H9 (cell line): ENCODE results near the gene LYVE1. TPM values are rescaled to one million over a fixed set of nuclear protein-coding genes. Genes with fewer than 3 reads are reported as not detected.

ENCODE experiments used
- DNase-seq: peaks from one replicate; pipeline ENCODE4 v3.0.0-alpha.2; 2017
- H2AFZ ChIP-seq: one replicate; pipeline ENCODE4 v1.6.1; 2013; ENCODE audit warnings: mild to moderate bottlenecking, low read length, control low read depth, moderate library complexity
- H2AK5ac ChIP-seq: 2 replicates; pipeline ENCODE4 v1.6.1; 2013; ENCODE audit warnings: low read length, control low read depth, mixed read lengths; ENCODE audit not compliant: insufficient read length
- H2BK120ac ChIP-seq: one replicate; pipeline ENCODE4 v1.6.1; 2013; ENCODE audit warnings: low read depth, mild to moderate bottlenecking, low read length, control low read depth, inconsistent platforms; ENCODE audit not compliant: poor library complexity, severe bottlenecking
- H2BK12ac ChIP-seq: 2 replicates; pipeline ENCODE4 v1.6.1; 2013; ENCODE audit warnings: low read length, control low read depth, mixed read lengths, low read depth; ENCODE audit not compliant: insufficient read length
- H2BK15ac ChIP-seq: 2 replicates; pipeline ENCODE4 v1.6.1; 2013; ENCODE audit warnings: low read depth, low read length, control low read depth
- H2BK20ac ChIP-seq: one replicate; pipeline ENCODE4 v1.6.1; 2013; ENCODE audit warnings: low read depth, mild to moderate bottlenecking, low read length, control low read depth, inconsistent platforms; ENCODE audit not compliant: poor library complexity, severe bottlenecking
- H2BK5ac ChIP-seq: 2 replicates; pipeline ENCODE4 v1.6.1; 2013; ENCODE audit warnings: low read length, control low read depth, mixed read lengths; ENCODE audit not compliant: insufficient read length
- H3K14ac ChIP-seq: 2 replicates; pipeline ENCODE4 v1.6.1; 2013; ENCODE audit warnings: low read length, control low read depth; ENCODE audit not compliant: insufficient read depth
- H3K18ac ChIP-seq: 2 replicates; pipeline ENCODE4 v1.6.1; 2013; ENCODE audit warnings: low read depth, mild to moderate bottlenecking, mixed read lengths, low read length, control low read depth; ENCODE audit not compliant: insufficient read length
- H3K23ac ChIP-seq: 2 replicates; pipeline ENCODE4 v1.6.1; 2013; ENCODE audit warnings: low read length, control low read depth, mixed read lengths, low read depth; ENCODE audit not compliant: insufficient read length
- H3K23me2 ChIP-seq: 2 replicates; pipeline ENCODE4 v1.6.1; 2013; ENCODE audit warnings: low read depth, mild to moderate bottlenecking, mixed read lengths, low read length, control low read depth; ENCODE audit not compliant: insufficient read length, poor library complexity, severe bottlenecking
- H3K27ac ChIP-seq: 2 replicates; pipeline ENCODE4 v1.5.1; 2013; ENCODE audit warnings: low read length, control low read depth, mixed read lengths, low read depth; ENCODE audit not compliant: insufficient read length
- H3K27me3 ChIP-seq: 2 replicates; pipeline ENCODE4 v1.6.1; 2013; ENCODE audit warnings: low read length, control low read depth, inconsistent platforms; ENCODE audit not compliant: insufficient read depth
- H3K4ac ChIP-seq: 2 replicates; pipeline ENCODE4 v1.6.1; 2013; ENCODE audit warnings: low read depth, mild to moderate bottlenecking, control low read depth, inconsistent platforms, low read length, moderate library complexity
- H3K4me1 ChIP-seq: 2 replicates; pipeline ENCODE4 v1.6.1; 2013; ENCODE audit warnings: low read length, control low read depth, inconsistent platforms; ENCODE audit not compliant: insufficient read depth
- H3K4me2 ChIP-seq: 2 replicates; pipeline ENCODE4 v1.6.1; 2013; ENCODE audit warnings: low read length, control low read depth, mixed read lengths; ENCODE audit not compliant: insufficient read length, insufficient read depth
- H3K56ac ChIP-seq: 2 replicates; pipeline ENCODE4 v1.6.1; 2013; ENCODE audit warnings: low read depth, mild to moderate bottlenecking, mixed read lengths, low read length, control low read depth; ENCODE audit not compliant: insufficient read length
- H3K79me1 ChIP-seq: 2 replicates; pipeline ENCODE4 v1.6.1; 2013; ENCODE audit warnings: low read depth, mild to moderate bottlenecking, moderate library complexity, low read length, control low read depth, inconsistent platforms; ENCODE audit not compliant: insufficient read depth, poor library complexity, severe bottlenecking
- H3K79me2 ChIP-seq: 2 replicates; pipeline ENCODE4 v1.6.1; 2013; ENCODE audit warnings: low read length, control low read depth, inconsistent platforms; ENCODE audit not compliant: insufficient read depth
- H3K9ac ChIP-seq: 2 replicates; pipeline ENCODE4 v1.6.1; 2013; ENCODE audit warnings: low read length, control low read depth, mixed read lengths; ENCODE audit not compliant: insufficient read length; ENCODE audit errors: extremely low read depth
- H3K9me3 ChIP-seq: one replicate; pipeline ENCODE4 v1.6.1; 2013; ENCODE audit warnings: low read depth, low read length, inconsistent platforms; ENCODE audit not compliant: control insufficient read depth
- H3T11ph ChIP-seq: one replicate; pipeline ENCODE4 v1.6.1; 2013; ENCODE audit warnings: mild to moderate bottlenecking, low read length, control low read depth, inconsistent platforms
- H4K20me1 ChIP-seq: one replicate; pipeline ENCODE4 v1.6.1; 2013; ENCODE audit not compliant: control insufficient read depth, insufficient read length, insufficient read depth
- H4K5ac ChIP-seq: 2 replicates; pipeline ENCODE4 v1.6.1; 2013; ENCODE audit warnings: low read depth, mild to moderate bottlenecking, mixed read lengths, low read length, control low read depth; ENCODE audit not compliant: insufficient read length
- H4K8ac ChIP-seq: replicated peaks from 2 replicates; pipeline ENCODE4 v1.6.1; 2013; ENCODE audit warnings: low read length, control low read depth, mixed read lengths, low read depth; ENCODE audit not compliant: insufficient read length
- H4K91ac ChIP-seq: 2 replicates; pipeline ENCODE4 v1.6.1; 2013; ENCODE audit warnings: low read depth, mild to moderate bottlenecking, moderate library complexity, mixed read lengths, low read length, control low read depth; ENCODE audit not compliant: insufficient read length
- H3K27ac Mint-ChIP-seq, 3 experiments: 2 replicates in 2 of 3; 3 replicates in 1 of 3; pipeline ENCODE4 v1.8.0; 2020 to 2021; ENCODE audit warnings: mixed read lengths in 3 of 3, mild to moderate bottlenecking in 1 of 3, moderate library complexity in 1 of 3
- H3K27me3 Mint-ChIP-seq: 2 replicates; pipeline ENCODE4 v1.8.0; 2021; ENCODE audit warnings: low read depth, mild to moderate bottlenecking, moderate library complexity, mixed read lengths
- H3K36me3 Mint-ChIP-seq, 3 experiments: 2 replicates in 2 of 3; 3 replicates in 1 of 3; pipeline ENCODE4 v1.8.0; 2020 to 2021; ENCODE audit warnings: low read depth in 3 of 3, mixed read lengths in 3 of 3; ENCODE audit not compliant: insufficient read depth in 1 of 3
- H3K4me1 Mint-ChIP-seq, 2 experiments: 2 replicates each; pipeline ENCODE4 v1.8.0; 2020; ENCODE audit warnings: mixed read lengths in 2 of 2
- H3K4me3 Mint-ChIP-seq, 2 experiments: 2 replicates in 1 of 2; 3 replicates in 1 of 2; pipeline ENCODE4 v1.8.0; 2020 to 2021; ENCODE audit warnings: mild to moderate bottlenecking in 2 of 2, mixed read lengths in 2 of 2, moderate library complexity in 1 of 2
- H3K9me3 Mint-ChIP-seq, 2 experiments: 2 replicates in 1 of 2; 3 replicates in 1 of 2; pipeline ENCODE4 v1.8.0; 2020; ENCODE audit warnings: mild to moderate bottlenecking in 2 of 2, mixed read lengths in 2 of 2, moderate library complexity in 1 of 2
- WGBS: extraction: QIAGEN DNeasy Blood & Tissue Kit; methylation state at CpG from one replicate; pipeline ENCODE4 v1.1.7; 2013; ENCODE audit warnings: missing lambda C conversion rate, low lambda C conversion rate, mixed read lengths; ENCODE audit not compliant: insufficient read length; ENCODE audit errors: extremely low coverage; 5-methylcytosine and 5-hydroxymethylcytosine counted together
- total RNA-seq: library from RNA; stranded (reverse); gene quantifications from 2 replicates; pipeline ENCODE4 v1.2.1, GENCODE V29; 2021
- TF ChIP-seq, protein P1 (sequence below): fragments of 200-600 bp; sonication (generic); conservative IDR thresholded peaks from 3 replicates; pipeline ENCODE4 v1.8.0; 2021; ENCODE audit warnings: antibody characterized with exemption, mild to moderate bottlenecking

The LYVE1 gene
- total RNA-seq, 1 experiment from 2014 or later = not detected

DNA sequence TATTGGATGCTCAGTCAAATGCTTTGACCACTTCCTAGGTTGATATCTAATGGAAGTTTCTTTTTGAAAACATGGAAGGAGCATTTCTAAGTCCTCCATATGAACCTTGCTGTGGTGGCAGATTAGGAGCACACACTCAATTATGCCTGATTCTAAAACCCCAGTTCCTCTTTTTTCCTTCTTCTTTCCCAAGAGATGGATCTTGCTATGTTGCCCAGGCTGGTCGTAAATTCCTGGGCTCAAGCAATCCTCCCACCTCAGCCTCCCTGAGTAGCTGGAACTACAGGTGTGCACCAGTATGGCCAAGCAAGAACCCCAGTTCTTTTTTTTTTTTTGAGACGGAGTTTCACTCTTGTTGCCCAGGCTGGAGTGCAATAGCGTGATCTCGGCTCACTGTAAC is 3.0 kb downstream of the LYVE1 start:
- H2BK12ac ChIP-seq = no peak overlapping the region
- H4K5ac ChIP-seq = no peak overlapping the region
- DNase-seq = no peak
- Mint-ChIP-seq H3K4me3 (no peak overlapping the region), H3K36me3 (no peaks in the 10 kb centered on the region), H3K4me1 (peaks cover 15% of the 10 kb centered on the region in 2 experiments), H3K27me3 (no peaks in the 10 kb centered on the region), H3K27ac (no peak overlapping the region), H3K9me3 (no peaks in the 10 kb centered on the region)
- H4K8ac ChIP-seq = no peak overlapping the region
- no peak overlapping the region for H3K56ac ChIP-seq
- H2BK5ac ChIP-seq = no peak overlapping the region
- H3K79me2 ChIP-seq = no peaks in the 10 kb centered on the region
- no peak overlapping the region for H3K18ac ChIP-seq
- no peak overlapping the region for H2BK120ac ChIP-seq
- no peaks in the 10 kb centered on the region for H3K27me3 ChIP-seq
- H3K9ac ChIP-seq = no peak overlapping the region
- WGBS = no CpG with 5 or more reads among the region's 4 CpGs
- peaks cover 10% of the 10 kb centered on the region; the same call in 1 of the 2 replicates for H3K4me1 ChIP-seq
- H3T11ph ChIP-seq = no peak overlapping the region
- no peak overlapping the region for H4K91ac ChIP-seq
- H3K23ac ChIP-seq = no peak overlapping the region
- H3K14ac ChIP-seq = no peak overlapping the region
- H2BK15ac ChIP-seq = no peak overlapping the region
- TF ChIP-seq, protein P1, sequence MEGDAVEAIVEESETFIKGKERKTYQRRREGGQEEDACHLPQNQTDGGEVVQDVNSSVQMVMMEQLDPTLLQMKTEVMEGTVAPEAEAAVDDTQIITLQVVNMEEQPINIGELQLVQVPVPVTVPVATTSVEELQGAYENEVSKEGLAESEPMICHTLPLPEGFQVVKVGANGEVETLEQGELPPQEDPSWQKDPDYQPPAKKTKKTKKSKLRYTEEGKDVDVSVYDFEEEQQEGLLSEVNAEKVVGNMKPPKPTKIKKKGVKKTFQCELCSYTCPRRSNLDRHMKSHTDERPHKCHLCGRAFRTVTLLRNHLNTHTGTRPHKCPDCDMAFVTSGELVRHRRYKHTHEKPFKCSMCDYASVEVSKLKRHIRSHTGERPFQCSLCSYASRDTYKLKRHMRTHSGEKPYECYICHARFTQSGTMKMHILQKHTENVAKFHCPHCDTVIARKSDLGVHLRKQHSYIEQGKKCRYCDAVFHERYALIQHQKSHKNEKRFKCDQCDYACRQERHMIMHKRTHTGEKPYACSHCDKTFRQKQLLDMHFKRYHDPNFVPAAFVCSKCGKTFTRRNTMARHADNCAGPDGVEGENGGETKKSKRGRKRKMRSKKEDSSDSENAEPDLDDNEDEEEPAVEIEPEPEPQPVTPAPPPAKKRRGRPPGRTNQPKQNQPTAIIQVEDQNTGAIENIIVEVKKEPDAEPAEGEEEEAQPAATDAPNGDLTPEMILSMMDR = no peak
- H2AFZ ChIP-seq = no peak overlapping the region
- H3K79me1 ChIP-seq = no peaks in the 10 kb centered on the region
- no peak overlapping the region for H2BK20ac ChIP-seq
- no peak overlapping the region for H3K4me2 ChIP-seq
- H3K4ac ChIP-seq = no peak overlapping the region
- no peak overlapping the region for H3K27ac ChIP-seq
- no peaks in the 10 kb centered on the region for H4K20me1 ChIP-seq
- H2AK5ac ChIP-seq = no peak overlapping the region
- H3K9me3 ChIP-seq = no peaks in the 10 kb centered on the region
- no peaks in the 10 kb centered on the region for H3K23me2 ChIP-seq
